GM18520 (cell line): Measurements from ENCODE around the gene GMPS.

Experiments used
- ATAC-seq: cut with Tn5 transposase; IDR thresholded peaks from one replicate; pipeline ENCODE4 v1.9.1; 2021; ENCODE audit not compliant: unreplicated experiment

GMPS gene

DNA sequence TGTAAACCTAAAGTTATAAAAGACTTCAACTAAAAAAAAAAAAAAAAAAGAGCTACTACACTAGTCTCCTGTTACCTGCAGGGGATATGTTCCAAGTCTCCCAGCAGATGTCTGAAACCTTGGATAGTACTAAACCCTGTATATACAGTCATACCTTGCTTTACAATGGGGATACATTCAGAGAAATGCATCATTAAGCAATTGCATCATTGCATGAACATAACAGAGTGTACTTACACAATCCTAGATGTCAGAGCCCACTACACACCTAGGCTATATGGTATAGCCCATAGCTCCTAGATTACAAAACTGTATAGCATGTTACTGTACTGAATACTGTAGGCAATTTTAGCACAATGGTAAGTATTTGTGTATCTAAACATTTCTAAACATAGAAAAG is 119.1 kb downstream of the GMPS start:
- ATAC-seq = no peak

DNA sequence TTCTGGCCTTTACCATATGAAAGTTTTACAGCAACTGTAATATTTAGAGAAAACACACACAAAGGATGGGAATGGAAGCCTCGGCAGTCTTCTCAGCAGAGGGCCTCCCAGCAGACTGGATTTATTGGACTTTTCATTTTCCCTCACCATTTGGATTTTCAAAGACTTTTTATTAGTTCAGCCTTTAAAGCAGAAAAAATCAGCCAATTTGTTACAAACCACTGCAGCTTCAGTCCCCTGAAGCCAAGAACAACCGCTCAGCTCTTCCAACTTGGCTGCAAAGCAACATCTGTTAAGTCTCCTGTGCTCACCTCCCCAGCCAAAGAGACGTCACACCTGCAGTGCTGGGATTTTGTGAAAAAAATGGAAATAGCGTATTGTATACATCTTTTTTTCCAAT is 120.8 kb downstream of the GMPS start:
- no peak for ATAC-seq

DNA sequence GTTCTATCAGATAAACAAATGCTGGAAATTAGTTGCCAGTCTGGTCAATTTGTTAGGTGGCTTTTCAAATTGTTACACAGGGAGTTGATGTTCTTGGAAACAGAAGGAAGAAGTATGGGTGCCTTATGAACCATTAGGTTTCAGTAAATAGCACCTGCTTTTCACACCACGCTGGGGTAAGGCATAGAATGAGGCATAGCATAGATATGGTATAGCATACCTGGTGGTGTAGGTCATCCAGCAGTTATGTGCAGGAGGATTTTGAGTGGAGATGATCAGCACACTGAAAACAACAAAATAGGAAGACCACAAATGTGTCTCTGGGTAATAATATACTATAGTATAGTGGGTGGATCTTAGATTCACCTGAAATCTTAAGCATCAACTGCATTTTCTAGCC is 121.4 kb downstream of the GMPS start:
- ATAC-seq = no peak
